ENCODE measurements around the gene SUCO. TPM values are rescaled to one million over a fixed set of nuclear protein-coding genes. Genes with fewer than 3 reads are reported as not detected.

Gene SUCO
- total RNA-seq, 1 experiment from 2014 or later, result 37.7 TPM

DNA sequence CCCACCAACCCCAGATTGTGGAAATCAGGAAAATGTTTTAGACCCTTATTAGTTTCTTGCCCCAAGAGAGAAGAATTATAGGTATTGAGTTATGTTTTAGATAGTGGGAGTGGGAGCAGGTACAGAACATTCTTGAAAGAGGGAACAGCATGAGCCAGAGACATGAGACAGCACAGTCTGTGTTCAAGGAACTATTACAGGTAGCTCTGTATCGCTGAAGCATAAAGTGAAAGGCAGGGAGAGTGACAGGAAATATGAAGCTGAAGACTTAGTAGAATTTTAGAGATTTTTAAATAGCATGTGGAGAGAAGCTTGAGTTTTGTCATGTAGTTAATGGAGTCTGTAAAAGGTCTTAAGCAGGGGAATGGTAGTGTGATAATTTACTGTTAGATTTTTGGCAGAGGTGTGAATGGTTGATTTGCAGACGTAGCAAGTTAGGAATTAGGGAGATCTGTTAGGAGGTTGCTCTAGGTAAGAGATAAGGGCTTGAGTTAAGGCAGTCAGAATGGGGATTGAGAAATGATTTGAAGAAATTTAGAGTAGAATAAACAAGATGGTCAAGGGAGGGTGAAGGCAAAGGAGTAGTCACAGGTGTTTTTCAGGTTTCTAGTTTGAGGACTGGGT lies 11.6 kb downstream of the SUCO start:
- Mint-ChIP-seq H3K36me3 (ENCODE audit: insufficient read depth in 1 of 3, low read depth in 3 of 3) (peaks cover 0 to 2% (median 0%) of the 10 kb centered on the region in 3 experiments; a peak in 2 of 7 replicates), H3K4me1 (peaks cover 39 to 40% of the 10 kb centered on the region in 2 experiments), H3K27ac (no peak overlapping the region), H3K9me3 (no peaks in the 10 kb centered on the region), H3K27me3 (ENCODE audit: low read depth) (no peaks in the 10 kb centered on the region), H3K4me3 (no peak overlapping the region)
- Histone ChIP-seq H2BK120ac (ENCODE audit: low read depth, low read length, poor library complexity, severe bottlenecking) (no peak overlapping the region), H3K4ac (ENCODE audit: low read depth, low read length) (no peak overlapping the region), H3K14ac (ENCODE audit: insufficient read depth, low read length) (no peak overlapping the region), H3K79me2 (ENCODE audit: insufficient read depth, low read length) (peaks cover 38% of the 10 kb centered on the region), H3K9me3 (ENCODE audit: control insufficient read depth, low read depth, low read length) (no peaks in the 10 kb centered on the region), H2AK5ac (ENCODE audit: insufficient read length, low read length) (no peak overlapping the region), H4K5ac (ENCODE audit: insufficient read length, low read depth, low read length) (no peak overlapping the region), H3K4me2 (ENCODE audit: insufficient read depth, insufficient read length, low read length) (no peak overlapping the region), H3K23me2 (ENCODE audit: insufficient read length, low read depth, low read length, poor library complexity, severe bottlenecking) (no peaks in the 10 kb centered on the region), H4K20me1 (ENCODE audit: control insufficient read depth, insufficient read depth, insufficient read length) (no peaks in the 10 kb centered on the region), H2BK5ac (ENCODE audit: insufficient read length, low read length) (no peak overlapping the region), H3K23ac (ENCODE audit: insufficient read length, low read depth, low read length) (no peak overlapping the region), H4K91ac (ENCODE audit: insufficient read length, low read depth, low read length) (no peak overlapping the region), H3K79me1 (ENCODE audit: insufficient read depth, low read depth, low read length, poor library complexity, severe bottlenecking) (no peaks in the 10 kb centered on the region), H3K56ac (ENCODE audit: insufficient read length, low read depth, low read length) (no peak overlapping the region), H2AFZ (ENCODE audit: low read length) (no peak overlapping the region), H2BK20ac (ENCODE audit: low read depth, low read length, poor library complexity, severe bottlenecking) (no peak overlapping the region), H3K27me3 (ENCODE audit: insufficient read depth, low read length) (no peaks in the 10 kb centered on the region), H2BK15ac (ENCODE audit: low read depth, low read length) (no peak overlapping the region), H2BK12ac (ENCODE audit: insufficient read length, low read depth, low read length) (no peak overlapping the region), H4K8ac (replicated peaks; ENCODE audit: insufficient read length, low read depth, low read length) (no peak overlapping the region), H3K18ac (ENCODE audit: insufficient read length, low read depth, low read length) (no peak overlapping the region), H3T11ph (ENCODE audit: low read length) (no peak overlapping the region), H3K9ac (ENCODE audit: extremely low read depth, insufficient read length, low read length) (no peak overlapping the region), H3K4me1 (ENCODE audit: insufficient read depth, low read length) (peaks cover 5% of the 10 kb centered on the region; the same call in 1 of the 2 replicates), H3K27ac (ENCODE audit: insufficient read length, low read depth, low read length) (no peak overlapping the region)
- no peak for DNase-seq
- TF ChIP-seq, protein P1, sequence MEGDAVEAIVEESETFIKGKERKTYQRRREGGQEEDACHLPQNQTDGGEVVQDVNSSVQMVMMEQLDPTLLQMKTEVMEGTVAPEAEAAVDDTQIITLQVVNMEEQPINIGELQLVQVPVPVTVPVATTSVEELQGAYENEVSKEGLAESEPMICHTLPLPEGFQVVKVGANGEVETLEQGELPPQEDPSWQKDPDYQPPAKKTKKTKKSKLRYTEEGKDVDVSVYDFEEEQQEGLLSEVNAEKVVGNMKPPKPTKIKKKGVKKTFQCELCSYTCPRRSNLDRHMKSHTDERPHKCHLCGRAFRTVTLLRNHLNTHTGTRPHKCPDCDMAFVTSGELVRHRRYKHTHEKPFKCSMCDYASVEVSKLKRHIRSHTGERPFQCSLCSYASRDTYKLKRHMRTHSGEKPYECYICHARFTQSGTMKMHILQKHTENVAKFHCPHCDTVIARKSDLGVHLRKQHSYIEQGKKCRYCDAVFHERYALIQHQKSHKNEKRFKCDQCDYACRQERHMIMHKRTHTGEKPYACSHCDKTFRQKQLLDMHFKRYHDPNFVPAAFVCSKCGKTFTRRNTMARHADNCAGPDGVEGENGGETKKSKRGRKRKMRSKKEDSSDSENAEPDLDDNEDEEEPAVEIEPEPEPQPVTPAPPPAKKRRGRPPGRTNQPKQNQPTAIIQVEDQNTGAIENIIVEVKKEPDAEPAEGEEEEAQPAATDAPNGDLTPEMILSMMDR (conservative IDR thresholded peaks at IDR 0.05), result no peak
- no CpG with 5 or more reads among the region's 2 CpGs for WGBS (ENCODE audit: extremely low coverage, insufficient read length, low lambda C conversion rate)

Measured in H9 (cell line).